Kidney (tissue), 14 donors: ENCODE results near the gene RBM19. TPM values are rescaled to one million over a fixed set of nuclear protein-coding genes. Genes with fewer than 3 reads are reported as not detected.

Source experiments
- DNase-seq, 5 donors: peaks; one replicate each; pipeline ENCODE4 v3.0.0-alpha.2; 2013 to 2020
- FAIRE-seq: peaks from 2 replicates; lab custom pipeline; 2012; peaks lifted over from hg19 to GRCh38; lab: Jason Lieb, UNC
- H3K27ac ChIP-seq, 2 donors: one replicate each; pipeline ENCODE4 v1.7.0; 2013; ENCODE audit warnings: low read depth in 2 of 2, low read length in 2 of 2, inconsistent platforms in 1 of 2
- H3K27me3 ChIP-seq: one replicate; pipeline ENCODE4 v1.7.1; 2013; ENCODE audit warnings: low read length, inconsistent platforms; ENCODE audit not compliant: control insufficient read depth, insufficient read depth
- H3K36me3 ChIP-seq, 3 donors: one replicate each; pipeline versions ENCODE4 v1.7.0 to v1.7.1; 2013; ENCODE audit warnings: low read length in 3 of 3, control low read depth in 1 of 3, inconsistent platforms in 1 of 3; ENCODE audit not compliant: insufficient read depth in 3 of 3, control insufficient read depth in 2 of 3
- H3K4me1 ChIP-seq, 3 donors: one replicate each; pipeline versions ENCODE4 v1.7.0 to v1.7.1; 2013; ENCODE audit warnings: low read length in 3 of 3, inconsistent platforms in 1 of 3, low read depth in 1 of 3; ENCODE audit not compliant: control insufficient read depth in 2 of 3, insufficient read depth in 2 of 3
- H3K4me3 ChIP-seq, 3 donors: one replicate each; pipeline versions ENCODE4 v1.7.0 to v1.8.1; 2013; ENCODE audit warnings: low read length in 3 of 3, control low read depth in 1 of 3, inconsistent platforms in 1 of 3
- H3K9ac ChIP-seq, 3 donors: one replicate each; pipeline versions ENCODE4 v1.7.0 to v1.7.1; 2013; ENCODE audit warnings: low read length in 3 of 3, control low read depth in 1 of 3, inconsistent platforms in 1 of 3
- H3K9me3 ChIP-seq, 3 donors: one replicate each; pipeline versions ENCODE4 v1.7.0 to v1.7.1; 2013; ENCODE audit warnings: low read length in 3 of 3, control low read depth in 1 of 3, inconsistent platforms in 1 of 3; ENCODE audit not compliant: control insufficient read depth in 2 of 3, insufficient read depth in 1 of 3
- CTCF ChIP-seq: IDR thresholded peaks from 3 replicates; pipeline ENCODE4 v1.5.1; 2012; ENCODE audit warnings: mild to moderate bottlenecking, moderate library complexity, borderline replicate concordance; ENCODE audit not compliant: insufficient read depth; ENCODE audit errors: extremely low read depth
- intact Hi-C: fragments of 100-400 bp; cut with DNase I; formaldehyde crosslinking; loops from one replicate; pipeline ENCODE4 v1.11.1; 2022
- polyA plus RNA-seq: library from polyadenylated mRNA; stranded (reverse); fragments of 350-450 nt; fragmentation: Illumina TruSeq; extraction: RNeasy Lipid Tissue Mini Kit (QIAGEN cat#74804); gene quantifications from one replicate; pipeline ENCODE4 v1.2.3, GENCODE V29; 2014; ENCODE audit warnings: low read depth, low replicate concordance; ENCODE audit not compliant: insufficient read depth
- total RNA-seq: library from RNA; stranded (reverse); fragmentation: NEBNext Ultra II Directional; extraction: Animal tissue kit (Norgen Biotek cat#: 25700); gene quantifications from one replicate; pipeline ENCODE4 v1.2.1, GENCODE V29; 2021
- donor health status: control.
- donor health status: control.
- donor health status: control.
- donor health status: control.
- donor health status: control.
- donor health status: DM: yes; HTN: yes; CAD: no.
- donor health status: Normal renal cell carcinoma (clear cell type).

The RBM19 gene
- total and polyA plus RNA-seq, 2 donors from 2014 or later: 12.3 to 34.7 TPM

GRCh38 chr12:113896194-113896593 lies 69.9 kb downstream of the RBM19 start:
- DNase-seq (peak in 3 of 5 donors; percentile 20 to 42 (median 36)), FAIRE-seq (no peak)
- intact Hi-C loops: no loop called here
- no peak overlapping the region for H3K27ac ChIP-seq
- H3K36me3 ChIP-seq: no peaks in the 10 kb centered on the region
- H3K4me3 ChIP-seq: no peak overlapping the region
- no peaks in the 10 kb centered on the region for H3K9me3 ChIP-seq
- no peaks in the 10 kb centered on the region for H3K27me3 ChIP-seq
- no peak for TF ChIP-seq CTCF
- peaks cover 0 to 7% (median 5%) of the 10 kb centered on the region in 3 donors for H3K4me1 ChIP-seq
- no peak overlapping the region for H3K9ac ChIP-seq

GRCh38 chr12:113895176-113895575 lies 70.9 kb downstream of the RBM19 start:
- no peak overlapping the region for H3K4me3 ChIP-seq
- no peaks in the 10 kb centered on the region for H3K9me3 ChIP-seq
- no peaks in the 10 kb centered on the region for H3K36me3 ChIP-seq
- no peak overlapping the region for H3K9ac ChIP-seq
- intact Hi-C loops: no loop called here
- FAIRE-seq (no peak), DNase-seq (no peak)
- no peak for TF ChIP-seq CTCF
- H3K4me1 ChIP-seq: peaks cover 0 to 7% (median 5%) of the 10 kb centered on the region in 3 donors
- H3K27ac ChIP-seq: no peak overlapping the region
- H3K27me3 ChIP-seq: no peaks in the 10 kb centered on the region

- Histone ChIP-seq H3K9ac (no peak overlapping the region), H3K4me3 (no peak overlapping the region), H3K36me3 (no peaks in the 10 kb centered on the region), H3K4me1 (peaks cover 0 to 5% (median 5%) of the 10 kb centered on the region in 3 donors), H3K9me3 (no peaks in the 10 kb centered on the region), H3K27ac (no peak overlapping the region), H3K27me3 (no peaks in the 10 kb centered on the region)
- FAIRE-seq (no peak), DNase-seq (no peak)
- intact Hi-C loops: no loop called here
- no peak for TF ChIP-seq CTCF
Observed at GRCh38 chr12:113894697-113895096, 71.4 kb downstream of the RBM19 start.

GRCh38 chr12:113893221-113893620 lies 72.9 kb downstream of the RBM19 start:
- no peaks in the 10 kb centered on the region for H3K36me3 ChIP-seq
- no peaks in the 10 kb centered on the region for H3K4me1 ChIP-seq
- no peak for TF ChIP-seq CTCF
- DNase-seq (no peak), FAIRE-seq (no peak)
- H3K9me3 ChIP-seq: no peaks in the 10 kb centered on the region
- H3K9ac ChIP-seq: no peak overlapping the region
- H3K27me3 ChIP-seq: no peaks in the 10 kb centered on the region
- H3K27ac ChIP-seq: no peak overlapping the region
- H3K4me3 ChIP-seq: no peak overlapping the region
- intact Hi-C loops: no loop called here
